Uterus (tissue), 4 donors: ENCODE data around the gene SSBP2. TPM values are rescaled to one million over a fixed set of nuclear protein-coding genes. Genes with fewer than 3 reads are reported as not detected.
"Not testable (repeated sequence)": the region's sequence is repeated elsewhere in the genome, so short reads cannot be mapped to it uniquely, and the experiment has no call there.

Experiments used
- DNase-seq, 2 donors: peaks; one replicate each; pipeline ENCODE4 v3.0.0-alpha.2; 2019 to 2020
- H3K27ac ChIP-seq, 2 donors: fragments of 200-600 bp; sonication (generic); 1 replicate in 1 of 2; 2 replicates in 1 of 2; pipeline ENCODE4 v1.5.1; 2016 to 2018
- H3K27me3 ChIP-seq, 2 donors: fragments of 200-600 bp; sonication (generic); one replicate each; pipeline ENCODE4 v1.5.1; 2018 to 2019; ENCODE audit warnings: control low read depth in 1 of 2
- H3K36me3 ChIP-seq, 2 donors: fragments of 200-600 bp; sonication (generic); one replicate each; pipeline ENCODE4 v1.5.1; 2019; ENCODE audit warnings: control low read depth in 1 of 2
- H3K4me1 ChIP-seq, 2 donors: fragments of 200-600 bp; sonication (generic); one replicate each; pipeline ENCODE4 v1.5.1; 2018 to 2019; ENCODE audit warnings: control low read depth in 1 of 2
- H3K4me3 ChIP-seq, 2 donors: fragments of 200-600 bp; sonication (generic); 1 replicate in 1 of 2; 2 replicates in 1 of 2; pipeline ENCODE4 v1.5.1; 2018 to 2019; ENCODE audit warnings: mild to moderate bottlenecking in 1 of 2
- H3K9me3 ChIP-seq, 2 donors: fragments of 200-600 bp; sonication (generic); one replicate each; pipeline ENCODE4 v1.5.1; 2019; ENCODE audit warnings: control low read depth in 1 of 2
- CTCF ChIP-seq, 4 experiments: fragments of 200-600 bp in 2 of 4; fragments of 450-650 bp in 2 of 4; sonication (generic) in 2 of 4; IDR thresholded peaks; one replicate each; pipeline ENCODE4 v1.5.1; 2016 to 2019; ENCODE audit warnings: antibody characterized with exemption in 4 of 4, mild to moderate bottlenecking in 2 of 4, moderate library complexity in 1 of 4
- POLR2A ChIP-seq, 2 donors: fragments of 450-650 bp; IDR thresholded peaks; one replicate each; pipeline ENCODE4 v1.6.1; 2016; ENCODE audit warnings: antibody characterized with exemption in 2 of 2, mild to moderate bottlenecking in 1 of 2, moderate library complexity in 1 of 2
- intact Hi-C: fragments of 100-400 bp; cut with DNase I; formaldehyde crosslinking; loops from one replicate; pipeline ENCODE4 v1.15.1; 2023; ENCODE audit warnings: low total_unique reads
- total RNA-seq, 4 donors: library from RNA; depleted of rRNA in 3 of 4; stranded (reverse); fragments of >200 nt in 3 of 4; gene quantifications; one replicate each; pipeline versions ENCODE4 v1.1.0 to v1.2.4, GENCODE V29; 2014 to 2023
- donor health status: DM: yes; HTN: yes; CAD: no.

Gene SSBP2
- total RNA-seq, 4 donors from 2014 or later: 22.0 to 204 (median 90.9) TPM

- Histone ChIP-seq H3K27ac (no peak overlapping the region), H3K4me1 (no peaks in the 10 kb centered on the region), H3K9me3 (no peaks in the 10 kb centered on the region), H3K4me3 (no peak overlapping the region), H3K36me3 (no peaks in the 10 kb centered on the region), H3K27me3 (no peaks in the 10 kb centered on the region)
- DNase-seq: no peak
- TF ChIP-seq CTCF (IDR thresholded peaks at IDR 0.05) (no peak), POLR2A (IDR thresholded peaks at IDR 0.05) (no peak)
- intact Hi-C loops: no loop called here
Measured at GRCh38 chr5:81685471-81685870, 65.4 kb downstream of the SSBP2 start.

GRCh38 chr5:81679885-81680284 lies 71.0 kb downstream of the SSBP2 start:
- Histone ChIP-seq H3K4me1 (peaks cover 0 to 8% of the 10 kb centered on the region in 2 donors), H3K27me3 (no peaks in the 10 kb centered on the region), H3K27ac (no peak overlapping the region), H3K4me3 (no peak overlapping the region), H3K36me3 (no peaks in the 10 kb centered on the region), H3K9me3 (no peaks in the 10 kb centered on the region)
- DNase-seq: no peak
- intact Hi-C loops: no loop called here
- no peak for TF ChIP-seq POLR2A (IDR thresholded peaks at IDR 0.05)
- no peak for TF ChIP-seq CTCF (IDR thresholded peaks at IDR 0.05)

- Histone ChIP-seq H3K4me3 (no peak overlapping the region), H3K36me3 (no peaks in the 10 kb centered on the region), H3K27me3 (no peaks in the 10 kb centered on the region), H3K27ac (no peak overlapping the region), H3K9me3 (no peaks in the 10 kb centered on the region), H3K4me1 (peaks cover 0 to 8% of the 10 kb centered on the region in 2 donors)
- TF ChIP-seq CTCF (IDR thresholded peaks at IDR 0.05) (no peak), POLR2A (IDR thresholded peaks at IDR 0.05) (no peak)
- intact Hi-C loops: no loop called here
- no peak for DNase-seq
Measured at GRCh38 chr5:81675420-81675819, 75.5 kb downstream of the SSBP2 start.

GRCh38 chr5:81665795-81666194 lies 85.1 kb downstream of the SSBP2 start:
- intact Hi-C loops: no loop called here
- Histone ChIP-seq H3K27ac (no peak overlapping the region), H3K4me3 (no peak overlapping the region), H3K9me3 (no peaks in the 10 kb centered on the region), H3K4me1 (no peaks in the 10 kb centered on the region), H3K36me3 (no peaks in the 10 kb centered on the region), H3K27me3 (no peaks in the 10 kb centered on the region)
- no peak for DNase-seq
- TF ChIP-seq POLR2A (IDR thresholded peaks at IDR 0.05) (no peak), CTCF (IDR thresholded peaks at IDR 0.05) (no peak)

GRCh38 chr5:81660624-81661023 lies 90.3 kb downstream of the SSBP2 start:
- H3K9me3 ChIP-seq, H3K27ac ChIP-seq, DNase-seq, intact Hi-C loops, H3K36me3 ChIP-seq, H3K27me3 ChIP-seq, H3K4me1 ChIP-seq, H3K4me3 ChIP-seq: not testable (repeated sequence)

GRCh38 chr5:81657386-81657785 lies 93.5 kb downstream of the SSBP2 start:
- TF ChIP-seq POLR2A (IDR thresholded peaks at IDR 0.05) (no peak), CTCF (IDR thresholded peaks at IDR 0.05) (no peak)
- H3K9me3 ChIP-seq: no peaks in the 10 kb centered on the region
- no peak for DNase-seq
- intact Hi-C loops: no loop called here
- no peaks in the 10 kb centered on the region for H3K4me1 ChIP-seq
- no peaks in the 10 kb centered on the region for H3K27me3 ChIP-seq
- no peak overlapping the region for H3K4me3 ChIP-seq
- H3K27ac ChIP-seq: no peak overlapping the region
- no peaks in the 10 kb centered on the region for H3K36me3 ChIP-seq
